Fibroblast of mammary gland (primary cell): ENCODE results near the gene SH3D19.
"Not testable (repeated sequence)": the region's sequence is repeated elsewhere in the genome, so short reads cannot be mapped to it uniquely, and the experiment has no call there.

Source experiments
- DNase-seq: peaks from one replicate; pipeline ENCODE4 v3.0.0-alpha.2; 2010; ENCODE audit warnings: low read depth
- H3K4me3 ChIP-seq: 2 replicates; pipeline ENCODE4 v1.5.1; 2011; ENCODE audit warnings: low read depth, mild to moderate bottlenecking, low read length, moderate library complexity; ENCODE audit not compliant: control insufficient read depth
- TF ChIP-seq, protein P1 (sequence below): conservative IDR thresholded peaks from 2 replicates; pipeline ENCODE4 v1.5.1; 2011; ENCODE audit warnings: low read depth, low read length, inconsistent platforms; ENCODE audit not compliant: control insufficient read depth, insufficient read depth

SH3D19 gene

DNA sequence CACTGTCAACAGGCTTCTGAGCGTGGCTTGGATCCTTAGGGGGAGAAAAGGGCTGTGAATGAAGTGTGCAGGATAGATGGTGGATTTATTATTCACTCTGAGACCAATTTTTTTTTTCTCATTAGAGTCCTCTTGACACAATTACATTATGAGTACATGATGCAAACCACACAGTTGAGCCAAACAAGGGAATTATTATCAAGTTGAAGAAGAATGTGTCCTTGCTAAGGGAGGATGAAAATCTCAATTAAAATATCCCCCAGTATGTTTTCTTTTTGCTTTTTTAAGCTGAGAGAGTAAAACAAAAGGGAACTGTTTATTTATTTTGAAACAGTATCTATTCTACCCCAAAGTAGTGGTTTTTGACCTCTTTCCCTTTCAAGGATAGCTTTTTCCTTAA, 185.6 kb downstream of the SH3D19 start:
- TF ChIP-seq, protein P1, sequence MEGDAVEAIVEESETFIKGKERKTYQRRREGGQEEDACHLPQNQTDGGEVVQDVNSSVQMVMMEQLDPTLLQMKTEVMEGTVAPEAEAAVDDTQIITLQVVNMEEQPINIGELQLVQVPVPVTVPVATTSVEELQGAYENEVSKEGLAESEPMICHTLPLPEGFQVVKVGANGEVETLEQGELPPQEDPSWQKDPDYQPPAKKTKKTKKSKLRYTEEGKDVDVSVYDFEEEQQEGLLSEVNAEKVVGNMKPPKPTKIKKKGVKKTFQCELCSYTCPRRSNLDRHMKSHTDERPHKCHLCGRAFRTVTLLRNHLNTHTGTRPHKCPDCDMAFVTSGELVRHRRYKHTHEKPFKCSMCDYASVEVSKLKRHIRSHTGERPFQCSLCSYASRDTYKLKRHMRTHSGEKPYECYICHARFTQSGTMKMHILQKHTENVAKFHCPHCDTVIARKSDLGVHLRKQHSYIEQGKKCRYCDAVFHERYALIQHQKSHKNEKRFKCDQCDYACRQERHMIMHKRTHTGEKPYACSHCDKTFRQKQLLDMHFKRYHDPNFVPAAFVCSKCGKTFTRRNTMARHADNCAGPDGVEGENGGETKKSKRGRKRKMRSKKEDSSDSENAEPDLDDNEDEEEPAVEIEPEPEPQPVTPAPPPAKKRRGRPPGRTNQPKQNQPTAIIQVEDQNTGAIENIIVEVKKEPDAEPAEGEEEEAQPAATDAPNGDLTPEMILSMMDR = no peak
- no peak overlapping the region for H3K4me3 ChIP-seq
- no peak for DNase-seq

DNA sequence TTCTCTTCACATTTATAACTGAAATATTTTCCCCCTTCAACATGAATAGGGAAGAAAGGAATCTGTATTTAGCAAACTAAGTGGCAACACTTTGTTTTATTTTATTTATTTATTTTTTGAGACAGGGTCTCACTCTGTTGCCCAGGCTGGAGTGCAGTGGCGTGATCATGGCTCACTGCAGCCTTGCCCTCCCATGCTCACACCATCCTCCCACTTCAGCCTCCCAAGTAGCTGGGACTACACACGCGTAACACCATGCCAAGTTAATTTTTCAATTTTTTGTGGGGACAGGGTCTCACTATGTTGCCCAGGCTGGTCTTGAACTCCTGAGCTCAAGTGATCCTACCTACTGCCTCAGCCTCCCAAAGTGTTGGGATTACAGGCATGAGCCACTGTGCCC, 189.4 kb downstream of the SH3D19 start:
- H3K4me3 ChIP-seq, DNase-seq: not testable (repeated sequence)

DNA sequence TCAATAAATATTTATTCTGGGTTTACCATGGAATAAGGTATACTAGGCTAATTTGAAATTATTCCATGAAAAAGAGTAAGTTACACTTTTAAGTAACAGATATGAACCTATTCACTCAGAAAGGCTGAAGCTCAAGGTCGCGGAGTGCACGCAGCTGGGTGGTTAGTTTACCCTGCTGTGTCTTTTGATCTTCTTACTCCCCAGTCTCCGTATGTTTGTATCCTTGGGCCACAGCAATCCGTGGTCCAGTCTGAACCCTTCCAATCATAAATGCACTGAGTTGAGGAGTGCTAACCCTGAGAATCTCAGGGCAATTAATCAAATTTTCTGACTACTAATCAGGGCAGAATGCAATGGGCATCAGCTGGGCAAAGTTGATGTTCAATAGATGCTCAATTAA, 192.1 kb downstream of the SH3D19 start:
- DNase-seq = no peak
- no peak overlapping the region for H3K4me3 ChIP-seq
- TF ChIP-seq, protein P1 = no peak

DNA sequence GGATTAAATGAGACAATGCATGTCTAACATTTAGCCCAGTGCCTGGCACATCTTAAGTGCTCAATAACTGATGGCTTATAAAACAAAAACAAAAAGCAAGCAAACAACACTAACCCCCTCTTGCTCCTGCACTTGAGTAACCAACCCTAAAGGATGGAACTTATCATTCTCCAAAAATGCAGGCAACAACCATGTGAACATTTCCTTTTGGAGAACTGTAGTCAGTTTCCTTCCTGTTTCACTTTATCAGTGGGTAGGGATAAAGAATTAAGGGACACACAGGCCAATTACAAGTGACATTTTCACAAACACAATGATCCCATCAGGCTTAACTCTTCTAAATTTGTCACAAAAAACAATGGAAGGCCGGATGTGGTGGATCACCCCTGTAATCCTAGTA, 195.6 kb downstream of the SH3D19 start:
- no peak for DNase-seq
- H3K4me3 ChIP-seq = no peak overlapping the region
- TF ChIP-seq, protein P1 = no peak

DNA sequence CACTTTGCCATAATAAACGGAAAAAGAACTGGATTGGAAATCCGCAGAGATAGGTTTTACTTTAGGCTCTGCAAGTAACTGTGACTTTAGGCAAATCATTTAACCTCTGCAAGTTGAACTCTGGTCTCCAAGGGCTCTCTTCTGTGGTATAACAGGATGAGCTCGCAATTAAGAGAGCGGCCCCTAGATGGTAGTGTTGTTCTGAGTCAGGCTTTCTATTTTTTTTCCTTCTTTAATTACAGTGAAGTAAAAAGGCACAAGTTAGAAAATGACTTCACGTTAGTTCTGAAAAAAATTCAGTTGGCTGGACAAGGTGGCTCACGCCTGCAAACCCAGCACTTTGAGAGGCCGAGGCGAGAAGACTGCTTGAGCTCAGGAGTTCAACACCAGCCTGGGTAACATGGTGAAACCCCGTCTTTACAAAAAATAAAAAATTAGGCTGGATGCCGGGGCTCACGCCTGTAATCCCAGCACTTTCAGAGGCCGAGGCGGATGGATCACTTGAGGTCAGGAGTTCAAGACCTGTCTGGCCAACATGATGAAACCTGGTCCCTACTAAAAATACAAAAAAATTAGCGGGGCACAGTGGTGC, 207.9 kb downstream of the SH3D19 start:
- no peak overlapping the region for H3K4me3 ChIP-seq
- TF ChIP-seq, protein P1 = peak; percentile 77
- peak; percentile 76 for DNase-seq

DNA sequence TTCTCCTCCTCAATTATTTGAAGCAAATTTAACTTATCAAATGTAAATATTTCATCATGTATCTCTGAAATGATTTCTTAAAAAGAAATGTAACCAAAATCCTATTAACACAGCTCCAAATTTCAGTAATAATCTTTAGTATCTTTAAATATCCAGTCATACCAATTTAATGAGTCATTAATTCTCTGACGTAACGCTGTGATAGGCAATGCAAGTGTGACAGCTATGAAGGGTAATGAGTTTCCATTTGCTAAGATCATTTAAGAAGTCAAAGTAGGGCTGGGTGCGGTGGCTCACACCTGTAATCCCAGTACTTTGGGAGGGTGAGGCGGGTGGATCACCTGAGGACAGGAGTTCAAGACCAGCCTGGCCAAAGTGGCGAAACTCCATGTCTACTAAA, 210.4 kb downstream of the SH3D19 start:
- peak; percentile 38 for DNase-seq
- no peak overlapping the region for H3K4me3 ChIP-seq
- TF ChIP-seq, protein P1 = no peak

DNA sequence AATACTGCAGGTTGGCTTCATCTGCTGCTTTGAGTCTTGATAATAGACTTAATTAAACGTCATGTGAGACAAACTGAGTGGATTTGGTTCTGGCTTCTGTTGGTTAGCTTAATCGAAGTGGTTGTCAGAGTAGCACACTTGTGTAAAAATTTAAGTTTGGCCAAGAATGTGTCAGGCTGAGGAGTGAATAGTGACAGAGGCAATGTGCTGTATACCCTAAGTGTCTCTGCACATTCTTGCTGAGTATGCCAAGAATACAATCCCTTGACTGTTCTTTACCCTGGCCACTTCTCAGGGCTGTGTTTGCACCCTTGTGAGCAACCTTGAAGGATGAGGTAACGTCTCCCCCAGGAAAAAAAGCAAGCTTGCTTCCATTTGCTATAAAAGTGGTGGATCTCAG, 211.1 kb downstream of the SH3D19 start:
- TF ChIP-seq, protein P1 = no peak
- H3K4me3 ChIP-seq = no peak overlapping the region
- no peak for DNase-seq
